Neural progenitor cell (in vitro differentiated cells): Measurements from ENCODE around the gene PHF2. TPM values are rescaled to one million over a fixed set of nuclear protein-coding genes. Genes with fewer than 3 reads are reported as not detected.

Experiments used
- DNase-seq: peaks from one replicate; pipeline ENCODE4 v3.0.0-alpha.2; 2016; ENCODE audit warnings: low spot score
- H2AFZ ChIP-seq: fragments of 200-600 bp; sonication (generic); replicated peaks from 2 replicates; pipeline ENCODE4 v1.6.1; 2016; ENCODE audit warnings: antibody characterized with exemption
- H3F3A ChIP-seq: fragments of 200-600 bp; sonication (generic); 2 replicates; pipeline ENCODE4 v1.6.1; 2016; ENCODE audit warnings: antibody characterized with exemption, low read depth
- H3K27ac ChIP-seq: fragments of 200-600 bp; sonication (generic); 2 replicates; pipeline ENCODE4 v1.5.1; 2016; ENCODE audit warnings: mild to moderate bottlenecking
- H3K27me3 ChIP-seq: fragments of 200-600 bp; sonication (generic); 2 replicates; pipeline ENCODE4 v1.6.1; 2016; ENCODE audit warnings: mild to moderate bottlenecking, moderate library complexity
- H3K36me3 ChIP-seq: fragments of 200-600 bp; sonication (generic); 2 replicates; pipeline ENCODE4 v1.5.1; 2016
- H3K4me1 ChIP-seq: fragments of 200-600 bp; sonication (generic); 2 replicates; pipeline ENCODE4 v1.6.1; 2016; ENCODE audit warnings: mixed run types
- H3K4me2 ChIP-seq: fragments of 200-600 bp; sonication (generic); 2 replicates; pipeline ENCODE4 v1.6.1; 2016
- H3K4me3 ChIP-seq: fragments of 200-600 bp; sonication (generic); 2 replicates; pipeline ENCODE4 v1.5.1; 2016
- H3K79me2 ChIP-seq: fragments of 200-600 bp; sonication (generic); 2 replicates; pipeline ENCODE4 v1.6.1; 2016; ENCODE audit warnings: low read depth
- H3K9ac ChIP-seq: fragments of 200-600 bp; sonication (generic); 2 replicates; pipeline ENCODE4 v1.6.1; 2016
- H3K9me3 ChIP-seq: fragments of 200-600 bp; sonication (generic); 2 replicates; pipeline ENCODE4 v1.5.1; 2016; ENCODE audit warnings: low read depth
- H4K20me1 ChIP-seq: fragments of 200-600 bp; sonication (generic); 2 replicates; pipeline ENCODE4 v1.6.1; 2016; ENCODE audit warnings: low read depth
- H3K27ac Mint-ChIP-seq: 3 replicates; pipeline ENCODE4 v1.8.0; 2021; ENCODE audit warnings: mixed read lengths
- H3K27me3 Mint-ChIP-seq: 2 replicates; pipeline ENCODE4 v1.8.0; 2022; ENCODE audit warnings: low read depth, mild to moderate bottlenecking, inconsistent platforms, moderate library complexity, mixed read lengths; ENCODE audit not compliant: insufficient read depth
- H3K36me3 Mint-ChIP-seq: 3 replicates; pipeline ENCODE4 v1.8.0; 2021; ENCODE audit warnings: mixed read lengths
- H3K4me1 Mint-ChIP-seq: 3 replicates; pipeline ENCODE4 v1.8.0; 2021; ENCODE audit warnings: mixed read lengths
- H3K4me3 Mint-ChIP-seq: 3 replicates; pipeline ENCODE4 v1.8.0; 2021; ENCODE audit warnings: mild to moderate bottlenecking, moderate library complexity, mixed read lengths
- H3K9me3 Mint-ChIP-seq: 3 replicates; pipeline ENCODE4 v1.8.0; 2020; ENCODE audit warnings: mixed read lengths
- EZH2 ChIP-seq: fragments of 200-600 bp; sonication (generic); IDR thresholded peaks from 2 replicates; pipeline ENCODE4 v1.6.1; 2017; ENCODE audit warnings: antibody characterized with exemption, mild to moderate bottlenecking, moderate library complexity
- EZH2phosphoT487 ChIP-seq: fragments of 200-600 bp; sonication (generic); IDR thresholded peaks from 2 replicates; pipeline ENCODE4 v1.6.1; 2017; ENCODE audit warnings: antibody characterized with exemption
- total RNA-seq: library from RNA; depleted of rRNA; stranded (reverse); fragments of >200 nt; gene quantifications from 2 replicates; pipeline ENCODE4 v1.2.3, GENCODE V29; 2015; ENCODE audit warnings: low replicate concordance
- TF ChIP-seq, protein P1 (sequence below): fragments of 200-600 bp; sonication (generic); IDR thresholded peaks from 2 replicates; pipeline ENCODE4 v1.5.1; 2017; ENCODE audit warnings: antibody characterized with exemption, mild to moderate bottlenecking

The PHF2 gene
- total RNA-seq, 1 donor from 2014 or later: 17.6 TPM

DNA sequence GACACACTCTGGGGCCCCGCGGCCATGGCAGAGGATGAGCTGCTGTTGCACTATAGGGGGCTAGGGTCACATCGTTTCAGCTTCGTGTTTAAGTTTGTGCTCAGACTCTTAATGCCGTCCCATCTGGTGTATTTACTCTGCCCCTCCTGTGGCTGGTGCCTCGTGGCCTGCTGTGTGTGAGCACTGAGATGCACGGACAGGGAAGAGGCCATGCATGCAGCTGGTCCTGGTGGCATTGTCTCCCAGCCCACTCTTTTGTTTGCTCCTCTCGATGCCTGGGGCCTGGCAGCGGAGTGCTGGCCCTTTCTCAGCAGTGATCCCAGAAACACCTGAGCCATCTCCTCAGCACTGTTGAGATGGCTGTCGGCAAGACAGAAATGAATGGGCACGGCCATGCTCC lies 30.0 kb upstream of the PHF2 start:
- Mint-ChIP-seq H3K4me1 (no peaks in the 10 kb centered on the region), H3K9me3 (no peaks in the 10 kb centered on the region), H3K27me3 (no peaks in the 10 kb centered on the region), H3K4me3 (no peak overlapping the region), H3K36me3 (peaks cover 17% of the 10 kb centered on the region), H3K27ac (no peak overlapping the region)
- no peaks in the 10 kb centered on the region for H3K27me3 ChIP-seq
- H3F3A ChIP-seq: no peaks in the 10 kb centered on the region
- no peak overlapping the region for H3K4me3 ChIP-seq
- peaks cover 5% of the 10 kb centered on the region for H4K20me1 ChIP-seq
- H3K4me2 ChIP-seq: no peak overlapping the region
- no peak overlapping the region for H3K9ac ChIP-seq
- H3K27ac ChIP-seq: no peak overlapping the region
- DNase-seq: peak; percentile 13
- H2AFZ ChIP-seq: no peak overlapping the region
- no peaks in the 10 kb centered on the region for H3K36me3 ChIP-seq
- H3K9me3 ChIP-seq: no peaks in the 10 kb centered on the region
- H3K4me1 ChIP-seq: peaks cover 5% of the 10 kb centered on the region
- H3K79me2 ChIP-seq: no peaks in the 10 kb centered on the region
- TF ChIP-seq EZH2: no peak
- TF ChIP-seq, protein P1, sequence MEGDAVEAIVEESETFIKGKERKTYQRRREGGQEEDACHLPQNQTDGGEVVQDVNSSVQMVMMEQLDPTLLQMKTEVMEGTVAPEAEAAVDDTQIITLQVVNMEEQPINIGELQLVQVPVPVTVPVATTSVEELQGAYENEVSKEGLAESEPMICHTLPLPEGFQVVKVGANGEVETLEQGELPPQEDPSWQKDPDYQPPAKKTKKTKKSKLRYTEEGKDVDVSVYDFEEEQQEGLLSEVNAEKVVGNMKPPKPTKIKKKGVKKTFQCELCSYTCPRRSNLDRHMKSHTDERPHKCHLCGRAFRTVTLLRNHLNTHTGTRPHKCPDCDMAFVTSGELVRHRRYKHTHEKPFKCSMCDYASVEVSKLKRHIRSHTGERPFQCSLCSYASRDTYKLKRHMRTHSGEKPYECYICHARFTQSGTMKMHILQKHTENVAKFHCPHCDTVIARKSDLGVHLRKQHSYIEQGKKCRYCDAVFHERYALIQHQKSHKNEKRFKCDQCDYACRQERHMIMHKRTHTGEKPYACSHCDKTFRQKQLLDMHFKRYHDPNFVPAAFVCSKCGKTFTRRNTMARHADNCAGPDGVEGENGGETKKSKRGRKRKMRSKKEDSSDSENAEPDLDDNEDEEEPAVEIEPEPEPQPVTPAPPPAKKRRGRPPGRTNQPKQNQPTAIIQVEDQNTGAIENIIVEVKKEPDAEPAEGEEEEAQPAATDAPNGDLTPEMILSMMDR: no peak

DNA sequence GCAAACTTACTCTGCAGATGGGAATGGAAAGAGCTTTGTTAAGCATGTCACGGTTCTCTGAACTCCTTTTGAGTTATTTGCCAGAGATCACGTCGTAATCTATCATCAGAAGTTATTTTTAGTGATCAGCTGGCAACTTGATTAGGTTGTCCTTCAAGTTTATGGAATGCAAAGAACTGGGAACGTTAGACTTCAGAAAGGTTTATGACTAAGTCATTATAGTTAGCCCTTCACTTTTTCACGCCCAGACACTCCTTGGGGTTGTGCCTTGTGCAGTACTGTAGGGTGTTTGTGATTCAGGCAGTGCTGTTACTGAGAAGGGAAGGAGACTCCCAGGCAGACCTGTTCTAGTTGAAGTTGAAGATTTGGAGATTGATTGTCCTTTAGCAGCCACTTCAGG lies 26.8 kb upstream of the PHF2 start:
- Mint-ChIP-seq H3K4me1 (no peaks in the 10 kb centered on the region), H3K27ac (no peak overlapping the region), H3K27me3 (no peaks in the 10 kb centered on the region), H3K9me3 (no peaks in the 10 kb centered on the region), H3K4me3 (no peak overlapping the region), H3K36me3 (peaks cover 18% of the 10 kb centered on the region)
- H3K9ac ChIP-seq: no peak overlapping the region
- TF ChIP-seq EZH2 (no peak), EZH2phosphoT487 (no peak)
- TF ChIP-seq, protein P1: no peak
- H3K36me3 ChIP-seq: peaks cover 7% of the 10 kb centered on the region
- peaks cover 5% of the 10 kb centered on the region for H4K20me1 ChIP-seq
- no peak overlapping the region for H3K4me2 ChIP-seq
- no peaks in the 10 kb centered on the region for H3K27me3 ChIP-seq
- no peaks in the 10 kb centered on the region for H3K79me2 ChIP-seq
- no peak overlapping the region for H3K4me3 ChIP-seq
- H3F3A ChIP-seq: no peaks in the 10 kb centered on the region
- no peak for DNase-seq
- H3K27ac ChIP-seq: no peak overlapping the region
- peaks cover 7% of the 10 kb centered on the region for H3K4me1 ChIP-seq
- H2AFZ ChIP-seq: no peak overlapping the region
- no peaks in the 10 kb centered on the region for H3K9me3 ChIP-seq

- Histone ChIP-seq H3K27ac (no peak overlapping the region), H3K4me3 (no peak overlapping the region), H3K9me3 (no peaks in the 10 kb centered on the region), H3F3A (no peaks in the 10 kb centered on the region), H3K4me2 (no peak overlapping the region), H3K79me2 (no peaks in the 10 kb centered on the region), H3K9ac (no peak overlapping the region), H3K4me1 (peaks cover 6% of the 10 kb centered on the region), H4K20me1 (no peaks in the 10 kb centered on the region), H3K27me3 (no peaks in the 10 kb centered on the region), H3K36me3 (peaks cover 7% of the 10 kb centered on the region), H2AFZ (no peak overlapping the region)
- no peaks in the 10 kb centered on the region for H3K9me3 Mint-ChIP-seq
- no peak for DNase-seq
- TF ChIP-seq EZH2phosphoT487: no peak
- peaks cover 15% of the 10 kb centered on the region for H3K36me3 Mint-ChIP-seq
- peaks cover 2% of the 10 kb centered on the region for H3K4me1 Mint-ChIP-seq
- H3K27ac Mint-ChIP-seq: no peak overlapping the region
- no peaks in the 10 kb centered on the region for H3K27me3 Mint-ChIP-seq
- H3K4me3 Mint-ChIP-seq: no peak overlapping the region
These were observed 23.5 kb upstream of the PHF2 start for GRCh38 chr9:93552923-93553322.

GRCh38 chr9:93555370-93555769 lies 21.0 kb upstream of the PHF2 start:
- peaks cover 2% of the 10 kb centered on the region for H3K27me3 Mint-ChIP-seq
- no peak for DNase-seq
- no peak overlapping the region for H3K4me3 ChIP-seq
- H3K27ac Mint-ChIP-seq: no peak overlapping the region
- no peak overlapping the region for H2AFZ ChIP-seq
- peaks cover 19% of the 10 kb centered on the region for H3K36me3 Mint-ChIP-seq
- no peak overlapping the region for H3K4me2 ChIP-seq
- H3K36me3 ChIP-seq: peaks cover 7% of the 10 kb centered on the region
- TF ChIP-seq EZH2phosphoT487 (no peak), EZH2 (no peak)
- H4K20me1 ChIP-seq: no peaks in the 10 kb centered on the region
- no peaks in the 10 kb centered on the region for H3K9me3 Mint-ChIP-seq
- peaks cover 8% of the 10 kb centered on the region for H3K4me1 Mint-ChIP-seq
- H3K27me3 ChIP-seq: no peaks in the 10 kb centered on the region
- H3K4me1 ChIP-seq: peaks cover 6% of the 10 kb centered on the region
- H3K79me2 ChIP-seq: no peaks in the 10 kb centered on the region
- H3K9ac ChIP-seq: no peak overlapping the region
- no peak overlapping the region for H3K27ac ChIP-seq
- H3K4me3 Mint-ChIP-seq: no peak overlapping the region
- no peaks in the 10 kb centered on the region for H3K9me3 ChIP-seq
- H3F3A ChIP-seq: no peaks in the 10 kb centered on the region
